ENCODE results near the gene PXMP4.

DNA sequence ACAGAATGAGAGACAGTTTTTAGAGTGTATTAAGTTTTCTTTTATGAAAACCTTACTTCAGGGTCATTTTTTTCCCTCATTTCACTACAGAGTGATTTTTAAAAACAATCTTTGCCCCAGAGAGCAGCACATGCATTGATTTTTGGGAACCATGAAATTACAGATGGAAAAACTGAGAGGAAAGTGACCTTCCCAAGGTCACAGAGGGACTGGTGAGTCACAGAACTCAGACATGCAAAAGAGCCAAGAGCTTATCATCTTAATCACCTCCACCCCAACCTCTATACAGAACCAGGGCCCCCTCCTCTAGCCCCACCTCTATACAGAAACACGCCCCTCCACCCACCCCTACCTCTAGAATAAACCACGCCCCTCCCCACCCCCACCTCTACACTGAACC, 10.7 kb downstream of the PXMP4 start:
- TF ChIP-seq, protein P1, sequence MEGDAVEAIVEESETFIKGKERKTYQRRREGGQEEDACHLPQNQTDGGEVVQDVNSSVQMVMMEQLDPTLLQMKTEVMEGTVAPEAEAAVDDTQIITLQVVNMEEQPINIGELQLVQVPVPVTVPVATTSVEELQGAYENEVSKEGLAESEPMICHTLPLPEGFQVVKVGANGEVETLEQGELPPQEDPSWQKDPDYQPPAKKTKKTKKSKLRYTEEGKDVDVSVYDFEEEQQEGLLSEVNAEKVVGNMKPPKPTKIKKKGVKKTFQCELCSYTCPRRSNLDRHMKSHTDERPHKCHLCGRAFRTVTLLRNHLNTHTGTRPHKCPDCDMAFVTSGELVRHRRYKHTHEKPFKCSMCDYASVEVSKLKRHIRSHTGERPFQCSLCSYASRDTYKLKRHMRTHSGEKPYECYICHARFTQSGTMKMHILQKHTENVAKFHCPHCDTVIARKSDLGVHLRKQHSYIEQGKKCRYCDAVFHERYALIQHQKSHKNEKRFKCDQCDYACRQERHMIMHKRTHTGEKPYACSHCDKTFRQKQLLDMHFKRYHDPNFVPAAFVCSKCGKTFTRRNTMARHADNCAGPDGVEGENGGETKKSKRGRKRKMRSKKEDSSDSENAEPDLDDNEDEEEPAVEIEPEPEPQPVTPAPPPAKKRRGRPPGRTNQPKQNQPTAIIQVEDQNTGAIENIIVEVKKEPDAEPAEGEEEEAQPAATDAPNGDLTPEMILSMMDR (IDR thresholded peaks at IDR 0.05), result no peak
- TF ChIP-seq POLR2A (IDR thresholded peaks at IDR 0.05) (no peak), POLR2AphosphoS5 (IDR thresholded peaks at IDR 0.05) (no peak), EP300 (IDR thresholded peaks at IDR 0.05) (no peak)

All from sigmoid colon (tissue), 4 donors.